ENCODE data around the gene DNPEP. TPM values are rescaled to one million over a fixed set of nuclear protein-coding genes. Genes with fewer than 3 reads are reported as not detected.
"Not testable (repeated sequence)": the region's sequence is repeated elsewhere in the genome, so short reads cannot be mapped to it uniquely, and the experiment has no call there.

Gene DNPEP
- total and polyA plus RNA-seq, 2 donors (not counting 1 experiment from before 2014, with no cell fraction given), result 82.6 to 91.7 TPM

DNA sequence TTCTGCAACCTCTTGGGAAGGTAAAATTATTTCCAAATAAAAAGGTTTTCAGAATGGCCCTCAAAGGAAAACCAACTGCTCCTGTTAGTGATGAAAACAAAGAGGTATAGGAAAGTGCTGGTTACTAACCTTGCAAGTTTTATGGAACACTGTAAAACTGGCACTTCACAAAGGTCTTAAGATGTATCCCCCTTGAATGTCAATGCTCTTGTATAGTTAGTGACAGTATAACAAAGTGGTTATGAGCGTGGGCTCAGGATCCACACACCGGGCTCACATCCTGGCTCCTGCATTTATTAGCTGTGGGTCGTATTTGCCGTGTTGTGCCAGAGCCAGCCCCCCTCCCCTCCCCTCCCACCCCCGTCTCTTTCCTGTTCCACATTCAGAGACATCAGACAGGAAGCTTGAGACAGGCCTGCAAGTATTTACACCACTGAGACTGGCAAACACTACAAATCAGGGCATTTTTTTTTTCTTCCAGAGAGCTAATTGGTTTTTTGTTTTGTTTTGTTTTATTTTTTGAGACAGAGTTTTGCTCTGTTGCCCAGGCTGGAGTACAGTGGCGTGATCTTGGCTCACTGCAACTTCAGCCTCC is 9.2 kb upstream of the DNPEP start:
- H4K20me1 ChIP-seq (ENCODE audit: control insufficient read depth, insufficient read depth, low read length, poor library complexity, severe bottlenecking), result no peaks in the 10 kb centered on the region
- H3K36me3 ChIP-seq (replicated peaks in 1 of 2; ENCODE audit: control extremely low read depth in 1 of 2, control insufficient read depth in 1 of 2, extremely low read depth in 1 of 2, insufficient read depth in 2 of 2, low read length in 1 of 2), result no peaks in the 10 kb centered on the region
- no peak overlapping the region for H3K27ac ChIP-seq (ENCODE audit: low read length in 2 of 2)
- POLR2A ChIA-PET, result no interaction called here
- H3K4me1 ChIP-seq (ENCODE audit: control insufficient read depth in 2 of 2, insufficient read depth in 2 of 2, low read length in 2 of 2), result no peaks in the 10 kb centered on the region
- no peak overlapping the region for H3K27ac Mint-ChIP-seq
- H3K4me2 ChIP-seq (replicated peaks; ENCODE audit: low read depth, low read length, poor library complexity, severe bottlenecking), result no peak overlapping the region
- peaks cover 0 to 3% (median 0%) of the 10 kb centered on the region in 3 donors for H3K9me3 ChIP-seq (ENCODE audit: control extremely low read depth in 1 of 3, control insufficient read depth in 2 of 3, insufficient read depth in 1 of 3, low read length in 2 of 3)
- no peak overlapping the region for H3K9ac ChIP-seq (ENCODE audit: low read length)
- H2AFZ ChIP-seq (ENCODE audit: insufficient read depth, low read depth, low read length, poor library complexity, severe bottlenecking), result no peak overlapping the region
- ATAC-seq (ENCODE audit: low read depth), result no peak
- TF ChIP-seq, protein P1, sequence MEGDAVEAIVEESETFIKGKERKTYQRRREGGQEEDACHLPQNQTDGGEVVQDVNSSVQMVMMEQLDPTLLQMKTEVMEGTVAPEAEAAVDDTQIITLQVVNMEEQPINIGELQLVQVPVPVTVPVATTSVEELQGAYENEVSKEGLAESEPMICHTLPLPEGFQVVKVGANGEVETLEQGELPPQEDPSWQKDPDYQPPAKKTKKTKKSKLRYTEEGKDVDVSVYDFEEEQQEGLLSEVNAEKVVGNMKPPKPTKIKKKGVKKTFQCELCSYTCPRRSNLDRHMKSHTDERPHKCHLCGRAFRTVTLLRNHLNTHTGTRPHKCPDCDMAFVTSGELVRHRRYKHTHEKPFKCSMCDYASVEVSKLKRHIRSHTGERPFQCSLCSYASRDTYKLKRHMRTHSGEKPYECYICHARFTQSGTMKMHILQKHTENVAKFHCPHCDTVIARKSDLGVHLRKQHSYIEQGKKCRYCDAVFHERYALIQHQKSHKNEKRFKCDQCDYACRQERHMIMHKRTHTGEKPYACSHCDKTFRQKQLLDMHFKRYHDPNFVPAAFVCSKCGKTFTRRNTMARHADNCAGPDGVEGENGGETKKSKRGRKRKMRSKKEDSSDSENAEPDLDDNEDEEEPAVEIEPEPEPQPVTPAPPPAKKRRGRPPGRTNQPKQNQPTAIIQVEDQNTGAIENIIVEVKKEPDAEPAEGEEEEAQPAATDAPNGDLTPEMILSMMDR (IDR thresholded peaks at IDR 0.05), result no peak
- TF ChIP-seq EZH2 (IDR thresholded peaks at IDR 0.05; ENCODE audit: borderline replicate concordance, insufficient read depth, low read depth, low read length, poor library complexity, severe bottlenecking), result no peak
- H3K4me3 ChIP-seq (ENCODE audit: control extremely low read depth in 1 of 5, extremely low read depth in 1 of 5, insufficient read depth in 1 of 5, low read depth in 2 of 5, low read length in 4 of 5), result no peak overlapping the region
- H3K4me1 Mint-ChIP-seq, result no peaks in the 10 kb centered on the region
- no peak overlapping the region for H3K4me3 Mint-ChIP-seq
- H3K27me3 Mint-ChIP-seq, result peaks cover 36% of the 10 kb centered on the region
- intact Hi-C loops (cut with micrococcal nuclease), result no loop called here
- CTCF ChIA-PET, result no interaction called here
- H3K9me3 Mint-ChIP-seq (ENCODE audit: insufficient read depth), result no peaks in the 10 kb centered on the region
- WGBS (ENCODE audit: insufficient coverage), result 14% methylated on average over 2 of the region's 6 CpGs
- DNase-seq, result no peak
- no peaks in the 10 kb centered on the region for H3K79me2 ChIP-seq (ENCODE audit: control insufficient read depth, insufficient read depth, low read length)
- H3K27me3 ChIP-seq (replicated peaks in 1 of 4; ENCODE audit: control extremely low read depth in 1 of 4, control insufficient read depth in 3 of 4, insufficient read depth in 4 of 4, low read length in 3 of 4), result peaks cover 0 to 18% (median 0%) of the 10 kb centered on the region in 4 experiments

DNA sequence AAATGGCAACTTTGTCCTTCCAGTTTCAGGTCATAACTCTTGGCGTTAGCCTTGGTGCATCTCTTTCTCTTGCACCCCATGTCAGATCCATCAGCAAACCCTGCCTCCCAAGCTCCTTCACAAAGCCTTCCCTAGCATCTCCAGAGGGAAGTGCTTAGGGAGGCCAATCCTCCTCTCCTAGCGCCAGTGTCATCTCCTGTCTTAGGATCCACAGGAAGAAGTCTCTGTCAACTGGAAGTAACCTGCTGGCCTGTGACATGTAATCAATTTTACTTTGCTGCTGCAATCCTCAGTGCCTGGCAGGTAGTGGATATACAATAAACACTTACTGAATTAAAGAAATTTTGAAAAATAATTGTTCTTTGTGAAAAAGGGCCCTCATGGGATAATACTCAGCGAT is 7.9 kb upstream of the DNPEP start:
- ATAC-seq (ENCODE audit: low read depth) (no peak), DNase-seq (no peak)
- no peak overlapping the region for H3K4me3 Mint-ChIP-seq
- H2AFZ ChIP-seq (ENCODE audit: insufficient read depth, low read depth, low read length, poor library complexity, severe bottlenecking), result no peak overlapping the region
- no peaks in the 10 kb centered on the region for H3K9me3 Mint-ChIP-seq (ENCODE audit: insufficient read depth)
- CTCF ChIA-PET, result interaction anchor here (0.5 kb wide), 1 partner anchor 1177 kb away, joined by 4 read pairs; no protein-coding TSS in a partner anchor
- no peak overlapping the region for H3K27ac Mint-ChIP-seq
- H3K4me1 Mint-ChIP-seq, result no peaks in the 10 kb centered on the region
- no peak overlapping the region for H3K9ac ChIP-seq (ENCODE audit: low read length)
- H3K4me3 ChIP-seq (ENCODE audit: control extremely low read depth in 1 of 5, extremely low read depth in 1 of 5, insufficient read depth in 1 of 5, low read depth in 2 of 5, low read length in 4 of 5), result no peak overlapping the region
- no peaks in the 10 kb centered on the region for H4K20me1 ChIP-seq (ENCODE audit: control insufficient read depth, insufficient read depth, low read length, poor library complexity, severe bottlenecking)
- H3K9me3 ChIP-seq (ENCODE audit: control extremely low read depth in 1 of 3, control insufficient read depth in 2 of 3, insufficient read depth in 1 of 3, low read length in 2 of 3), result peaks cover 0 to 3% (median 0%) of the 10 kb centered on the region in 3 donors
- intact Hi-C loops (cut with micrococcal nuclease), result no loop called here
- TF ChIP-seq, protein P1 (IDR thresholded peaks at IDR 0.05), result no peak
- no peak for TF ChIP-seq EZH2 (IDR thresholded peaks at IDR 0.05; ENCODE audit: borderline replicate concordance, insufficient read depth, low read depth, low read length, poor library complexity, severe bottlenecking)
- 92% methylated on average over 2 of the region's 3 CpGs for WGBS (ENCODE audit: insufficient coverage)
- peaks cover 0 to 14% (median 0%) of the 10 kb centered on the region in 4 experiments for H3K27me3 ChIP-seq (replicated peaks in 1 of 4; ENCODE audit: control extremely low read depth in 1 of 4, control insufficient read depth in 3 of 4, insufficient read depth in 4 of 4, low read length in 3 of 4)
- no peaks in the 10 kb centered on the region for H3K36me3 ChIP-seq (replicated peaks in 1 of 2; ENCODE audit: control extremely low read depth in 1 of 2, control insufficient read depth in 1 of 2, extremely low read depth in 1 of 2, insufficient read depth in 2 of 2, low read length in 1 of 2)
- H3K4me2 ChIP-seq (replicated peaks; ENCODE audit: low read depth, low read length, poor library complexity, severe bottlenecking), result no peak overlapping the region
- H3K4me1 ChIP-seq (ENCODE audit: control insufficient read depth in 2 of 2, insufficient read depth in 2 of 2, low read length in 2 of 2), result no peaks in the 10 kb centered on the region
- POLR2A ChIA-PET, result no interaction called here
- H3K27ac ChIP-seq (ENCODE audit: low read length in 2 of 2), result no peak overlapping the region
- H3K27me3 Mint-ChIP-seq, result peaks cover 36% of the 10 kb centered on the region
- H3K79me2 ChIP-seq (ENCODE audit: control insufficient read depth, insufficient read depth, low read length), result no peaks in the 10 kb centered on the region

DNA sequence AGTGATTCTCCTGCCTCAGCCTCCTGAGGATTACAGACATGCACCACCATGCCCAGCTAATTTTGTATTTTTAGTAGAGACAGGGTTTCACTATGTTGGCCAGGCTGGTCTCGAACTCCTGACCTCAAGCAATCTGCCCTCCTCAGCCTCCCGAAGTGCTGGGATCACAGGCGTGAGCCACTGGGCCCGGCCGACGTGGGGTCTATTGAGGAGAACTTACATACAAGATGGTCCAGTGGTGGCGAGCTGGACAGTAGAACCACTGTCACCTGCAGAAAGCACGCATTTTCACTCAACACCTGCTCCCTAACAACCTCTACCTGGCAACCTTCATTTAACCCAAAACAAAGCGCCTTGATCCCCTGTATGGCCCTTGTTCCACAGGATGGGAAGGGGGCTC is 7.3 kb upstream of the DNPEP start:
- H3K4me3 ChIP-seq (ENCODE audit: control extremely low read depth in 1 of 5, extremely low read depth in 1 of 5, insufficient read depth in 1 of 5, low read depth in 2 of 5, low read length in 4 of 5); H3K4me3 Mint-ChIP-seq; H3K36me3 ChIP-seq (replicated peaks in 1 of 2; ENCODE audit: control extremely low read depth in 1 of 2, control insufficient read depth in 1 of 2, extremely low read depth in 1 of 2, insufficient read depth in 2 of 2, low read length in 1 of 2); H3K9me3 ChIP-seq (ENCODE audit: control extremely low read depth in 1 of 3, control insufficient read depth in 2 of 3, insufficient read depth in 1 of 3, low read length in 2 of 3); H3K27me3 ChIP-seq (replicated peaks in 1 of 4; ENCODE audit: control extremely low read depth in 1 of 4, control insufficient read depth in 3 of 4, insufficient read depth in 4 of 4, low read length in 3 of 4); H3K9ac ChIP-seq (ENCODE audit: low read length); H4K20me1 ChIP-seq (ENCODE audit: control insufficient read depth, insufficient read depth, low read length, poor library complexity, severe bottlenecking); POLR2A ChIA-PET; ATAC-seq (ENCODE audit: low read depth); H3K4me1 ChIP-seq (ENCODE audit: control insufficient read depth in 2 of 2, insufficient read depth in 2 of 2, low read length in 2 of 2); H3K27ac Mint-ChIP-seq; H2AFZ ChIP-seq (ENCODE audit: insufficient read depth, low read depth, low read length, poor library complexity, severe bottlenecking); H3K79me2 ChIP-seq (ENCODE audit: control insufficient read depth, insufficient read depth, low read length); DNase-seq; CTCF ChIA-PET; H3K4me2 ChIP-seq (replicated peaks; ENCODE audit: low read depth, low read length, poor library complexity, severe bottlenecking); H3K27ac ChIP-seq (ENCODE audit: low read length in 2 of 2); intact Hi-C loops (cut with micrococcal nuclease); H3K9me3 Mint-ChIP-seq (ENCODE audit: insufficient read depth); H3K4me1 Mint-ChIP-seq: not testable (repeated sequence)
- 91% methylated on average over 5 of the region's 9 CpGs for WGBS (ENCODE audit: insufficient coverage)
- peaks cover 33% of the 10 kb centered on the region for H3K27me3 Mint-ChIP-seq

Data from B cell (primary cell).